ENCODE results near the gene SREBF2.

Gene SREBF2

GRCh38 chr22:41875531-41876270 is 42.8 kb downstream of the SREBF2 start:
- Histone ChIP-seq H3K9ac (no peak overlapping the region), H3K4me1 (peaks cover 4% of the 10 kb centered on the region), H2AFZ (no peak overlapping the region), H3K4me3 (ENCODE audit: low read depth, low read length) (no peak overlapping the region), H3K79me2 (no peaks in the 10 kb centered on the region), H3K27ac (no peak overlapping the region), H3K9me3 (ENCODE audit: control insufficient read depth, low read length) (no peaks in the 10 kb centered on the region), H3K36me3 (ENCODE audit: control insufficient read depth, insufficient read depth, low read length) (no peaks in the 10 kb centered on the region), H3K4me2 (ENCODE audit: low read length) (no peak overlapping the region), H3K27me3 (ENCODE audit: control insufficient read depth, insufficient read depth, low read length) (no peaks in the 10 kb centered on the region)
- no peak for TF ChIP-seq CTCF (IDR thresholded peaks at IDR 0.05)

GRCh38 chr22:41876275-41876674 is 43.4 kb downstream of the SREBF2 start:
- TF ChIP-seq CTCF (IDR thresholded peaks at IDR 0.05) = no peak
- no peaks in the 10 kb centered on the region for H3K4me1 ChIP-seq
- no peak overlapping the region for H3K27ac ChIP-seq
- H3K4me3 ChIP-seq (ENCODE audit: low read depth, low read length) = no peak overlapping the region
- H3K9me3 ChIP-seq (ENCODE audit: control insufficient read depth, low read length) = no peaks in the 10 kb centered on the region
- H3K4me2 ChIP-seq (ENCODE audit: low read length) = no peak overlapping the region
- H3K27me3 ChIP-seq (ENCODE audit: control insufficient read depth, insufficient read depth, low read length) = no peaks in the 10 kb centered on the region
- H2AFZ ChIP-seq = no peak overlapping the region
- H3K79me2 ChIP-seq = no peaks in the 10 kb centered on the region
- no peak overlapping the region for H3K9ac ChIP-seq
- H3K36me3 ChIP-seq (ENCODE audit: control insufficient read depth, insufficient read depth, low read length) = no peaks in the 10 kb centered on the region

GRCh38 chr22:41876675-41877074 is 43.8 kb downstream of the SREBF2 start:
- H3K27ac ChIP-seq = no peak overlapping the region
- no peak overlapping the region for H3K4me2 ChIP-seq (ENCODE audit: low read length)
- no peak overlapping the region for H3K4me3 ChIP-seq (ENCODE audit: low read depth, low read length)
- H3K27me3 ChIP-seq (ENCODE audit: control insufficient read depth, insufficient read depth, low read length) = no peaks in the 10 kb centered on the region
- no peak overlapping the region for H3K9ac ChIP-seq
- no peaks in the 10 kb centered on the region for H3K79me2 ChIP-seq
- no peaks in the 10 kb centered on the region for H3K4me1 ChIP-seq
- TF ChIP-seq CTCF (IDR thresholded peaks at IDR 0.05) = no peak
- no peaks in the 10 kb centered on the region for H3K9me3 ChIP-seq (ENCODE audit: control insufficient read depth, low read length)
- no peak overlapping the region for H2AFZ ChIP-seq
- no peaks in the 10 kb centered on the region for H3K36me3 ChIP-seq (ENCODE audit: control insufficient read depth, insufficient read depth, low read length)

- no peak overlapping the region for H3K4me2 ChIP-seq (ENCODE audit: low read length)
- H3K27ac ChIP-seq = no peak overlapping the region
- no peaks in the 10 kb centered on the region for H3K4me1 ChIP-seq
- H3K36me3 ChIP-seq (ENCODE audit: control insufficient read depth, insufficient read depth, low read length) = no peaks in the 10 kb centered on the region
- no peaks in the 10 kb centered on the region for H3K9me3 ChIP-seq (ENCODE audit: control insufficient read depth, low read length)
- H3K27me3 ChIP-seq (ENCODE audit: control insufficient read depth, insufficient read depth, low read length) = no peaks in the 10 kb centered on the region
- H3K4me3 ChIP-seq (ENCODE audit: low read depth, low read length) = no peak overlapping the region
- no peak for TF ChIP-seq CTCF (IDR thresholded peaks at IDR 0.05)
- H3K9ac ChIP-seq = no peak overlapping the region
- H3K79me2 ChIP-seq = no peaks in the 10 kb centered on the region
- H2AFZ ChIP-seq = no peak overlapping the region
These were observed 47.7 kb downstream of the SREBF2 start for GRCh38 chr22:41880653-41881052.

- no peak overlapping the region for H2AFZ ChIP-seq
- H3K27ac ChIP-seq = no peak overlapping the region
- H3K4me3 ChIP-seq (ENCODE audit: low read depth, low read length) = no peak overlapping the region
- no peaks in the 10 kb centered on the region for H3K27me3 ChIP-seq (ENCODE audit: control insufficient read depth, insufficient read depth, low read length)
- H3K4me1 ChIP-seq = no peaks in the 10 kb centered on the region
- H3K9me3 ChIP-seq (ENCODE audit: control insufficient read depth, low read length) = no peaks in the 10 kb centered on the region
- no peak overlapping the region for H3K4me2 ChIP-seq (ENCODE audit: low read length)
- no peaks in the 10 kb centered on the region for H3K79me2 ChIP-seq
- TF ChIP-seq CTCF (IDR thresholded peaks at IDR 0.05) = no peak
- no peaks in the 10 kb centered on the region for H3K36me3 ChIP-seq (ENCODE audit: control insufficient read depth, insufficient read depth, low read length)
- no peak overlapping the region for H3K9ac ChIP-seq
These were observed 50.5 kb downstream of the SREBF2 start for GRCh38 chr22:41883400-41883799.

All from parathyroid adenoma (tissue), 2 donors.